ENCODE data around the gene GNAZ. TPM values are rescaled to one million over a fixed set of nuclear protein-coding genes. Genes with fewer than 3 reads are reported as not detected.

The GNAZ gene
- total RNA-seq, 1 experiment from 2014 or later, result 11.1 TPM

GRCh38 chr22:23094260-23094659 lies 23.9 kb downstream of the GNAZ start:
- Histone ChIP-seq H2AFZ (ENCODE audit: low read depth, low read length, poor library complexity, severe bottlenecking) (no peak overlapping the region), H3K9ac (ENCODE audit: low read length) (no peak overlapping the region), H3K27me3 (ENCODE audit: insufficient read depth, low read length) (no peaks in the 10 kb centered on the region), H3K36me3 (ENCODE audit: control insufficient read depth in 1 of 2, insufficient read depth in 2 of 2, low read length in 2 of 2) (no peaks in the 10 kb centered on the region; a peak in 1 of 4 replicates), H3K79me2 (ENCODE audit: insufficient read depth, low read length) (no peaks in the 10 kb centered on the region), H3K27ac (ENCODE audit: low read depth, low read length) (no peak overlapping the region), H3K9me2 (ENCODE audit: insufficient read depth) (no peaks in the 10 kb centered on the region), H3K4me1 (ENCODE audit: control insufficient read depth in 1 of 2, insufficient read depth in 2 of 2, low read length in 2 of 2) (no peaks in the 10 kb centered on the region; a peak in 1 of 4 replicates), H3K4me3 (replicated peaks in 1 of 2; ENCODE audit: low read depth in 1 of 2, low read length in 2 of 2) (no peak overlapping the region), H3K4me2 (ENCODE audit: low read length) (no peak overlapping the region), H4K20me1 (ENCODE audit: insufficient read depth) (no peaks in the 10 kb centered on the region), H3K9me3 (ENCODE audit: control insufficient read depth in 1 of 2, insufficient read depth in 1 of 2, low read depth in 1 of 2, low read length in 2 of 2) (no peaks in the 10 kb centered on the region)
- intact Hi-C loops (cut with micrococcal nuclease), result no loop called here
- RAD21 ChIA-PET (ENCODE audit: low non-redundant PET in 1 of 2, low total read pairs in 2 of 2, uncharacterized antibody in 2 of 2, unreplicated experiment in 2 of 2), result no interaction called here
- no peak for DNase-seq (ENCODE audit: low read depth, low spot score)
- no TSS peak for BruUV-seq (replicated peaks)
- TF ChIP-seq, protein P1, sequence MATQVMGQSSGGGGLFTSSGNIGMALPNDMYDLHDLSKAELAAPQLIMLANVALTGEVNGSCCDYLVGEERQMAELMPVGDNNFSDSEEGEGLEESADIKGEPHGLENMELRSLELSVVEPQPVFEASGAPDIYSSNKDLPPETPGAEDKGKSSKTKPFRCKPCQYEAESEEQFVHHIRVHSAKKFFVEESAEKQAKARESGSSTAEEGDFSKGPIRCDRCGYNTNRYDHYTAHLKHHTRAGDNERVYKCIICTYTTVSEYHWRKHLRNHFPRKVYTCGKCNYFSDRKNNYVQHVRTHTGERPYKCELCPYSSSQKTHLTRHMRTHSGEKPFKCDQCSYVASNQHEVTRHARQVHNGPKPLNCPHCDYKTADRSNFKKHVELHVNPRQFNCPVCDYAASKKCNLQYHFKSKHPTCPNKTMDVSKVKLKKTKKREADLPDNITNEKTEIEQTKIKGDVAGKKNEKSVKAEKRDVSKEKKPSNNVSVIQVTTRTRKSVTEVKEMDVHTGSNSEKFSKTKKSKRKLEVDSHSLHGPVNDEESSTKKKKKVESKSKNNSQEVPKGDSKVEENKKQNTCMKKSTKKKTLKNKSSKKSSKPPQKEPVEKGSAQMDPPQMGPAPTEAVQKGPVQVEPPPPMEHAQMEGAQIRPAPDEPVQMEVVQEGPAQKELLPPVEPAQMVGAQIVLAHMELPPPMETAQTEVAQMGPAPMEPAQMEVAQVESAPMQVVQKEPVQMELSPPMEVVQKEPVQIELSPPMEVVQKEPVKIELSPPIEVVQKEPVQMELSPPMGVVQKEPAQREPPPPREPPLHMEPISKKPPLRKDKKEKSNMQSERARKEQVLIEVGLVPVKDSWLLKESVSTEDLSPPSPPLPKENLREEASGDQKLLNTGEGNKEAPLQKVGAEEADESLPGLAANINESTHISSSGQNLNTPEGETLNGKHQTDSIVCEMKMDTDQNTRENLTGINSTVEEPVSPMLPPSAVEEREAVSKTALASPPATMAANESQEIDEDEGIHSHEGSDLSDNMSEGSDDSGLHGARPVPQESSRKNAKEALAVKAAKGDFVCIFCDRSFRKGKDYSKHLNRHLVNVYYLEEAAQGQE (IDR thresholded peaks at IDR 0.05; ENCODE audit: low read depth), result no peak
- TF ChIP-seq ZNF274 (IDR thresholded peaks at IDR 0.05; ENCODE audit: low read depth, low read length) (no peak), EZH2phosphoT487 (IDR thresholded peaks at IDR 0.05; ENCODE audit: borderline replicate concordance) (no peak)
- TF ChIP-seq, protein P2, sequence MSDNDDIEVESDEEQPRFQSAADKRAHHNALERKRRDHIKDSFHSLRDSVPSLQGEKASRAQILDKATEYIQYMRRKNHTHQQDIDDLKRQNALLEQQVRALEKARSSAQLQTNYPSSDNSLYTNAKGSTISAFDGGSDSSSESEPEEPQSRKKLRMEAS (IDR thresholded peaks at IDR 0.05), result no peak
- TF ChIP-seq, protein P3, sequence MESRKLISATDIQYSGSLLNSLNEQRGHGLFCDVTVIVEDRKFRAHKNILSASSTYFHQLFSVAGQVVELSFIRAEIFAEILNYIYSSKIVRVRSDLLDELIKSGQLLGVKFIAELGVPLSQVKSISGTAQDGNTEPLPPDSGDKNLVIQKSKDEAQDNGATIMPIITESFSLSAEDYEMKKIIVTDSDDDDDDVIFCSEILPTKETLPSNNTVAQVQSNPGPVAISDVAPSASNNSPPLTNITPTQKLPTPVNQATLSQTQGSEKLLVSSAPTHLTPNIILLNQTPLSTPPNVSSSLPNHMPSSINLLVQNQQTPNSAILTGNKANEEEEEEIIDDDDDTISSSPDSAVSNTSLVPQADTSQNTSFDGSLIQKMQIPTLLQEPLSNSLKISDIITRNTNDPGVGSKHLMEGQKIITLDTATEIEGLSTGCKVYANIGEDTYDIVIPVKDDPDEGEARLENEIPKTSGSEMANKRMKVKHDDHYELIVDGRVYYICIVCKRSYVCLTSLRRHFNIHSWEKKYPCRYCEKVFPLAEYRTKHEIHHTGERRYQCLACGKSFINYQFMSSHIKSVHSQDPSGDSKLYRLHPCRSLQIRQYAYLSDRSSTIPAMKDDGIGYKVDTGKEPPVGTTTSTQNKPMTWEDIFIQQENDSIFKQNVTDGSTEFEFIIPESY (IDR thresholded peaks at IDR 0.05; ENCODE audit: extremely low read depth, insufficient replicate concordance, low read length), result no peak
- ATAC-seq, result no peak
- CTCF ChIA-PET, result no interaction called here
- POLR2A ChIA-PET, result no interaction called here

Measured in HCT116 (cell line).